HG03097 (cell line): ENCODE data around the gene PROSER3.
"Not testable (repeated sequence)": the region's sequence is repeated elsewhere in the genome, so short reads cannot be mapped to it uniquely, and the experiment has no call there.

Source experiments
- ATAC-seq: cut with Tn5 transposase; IDR thresholded peaks from one replicate; pipeline ENCODE4 v1.9.1; 2021; ENCODE audit not compliant: unreplicated experiment, low FRiP score

PROSER3 gene

DNA sequence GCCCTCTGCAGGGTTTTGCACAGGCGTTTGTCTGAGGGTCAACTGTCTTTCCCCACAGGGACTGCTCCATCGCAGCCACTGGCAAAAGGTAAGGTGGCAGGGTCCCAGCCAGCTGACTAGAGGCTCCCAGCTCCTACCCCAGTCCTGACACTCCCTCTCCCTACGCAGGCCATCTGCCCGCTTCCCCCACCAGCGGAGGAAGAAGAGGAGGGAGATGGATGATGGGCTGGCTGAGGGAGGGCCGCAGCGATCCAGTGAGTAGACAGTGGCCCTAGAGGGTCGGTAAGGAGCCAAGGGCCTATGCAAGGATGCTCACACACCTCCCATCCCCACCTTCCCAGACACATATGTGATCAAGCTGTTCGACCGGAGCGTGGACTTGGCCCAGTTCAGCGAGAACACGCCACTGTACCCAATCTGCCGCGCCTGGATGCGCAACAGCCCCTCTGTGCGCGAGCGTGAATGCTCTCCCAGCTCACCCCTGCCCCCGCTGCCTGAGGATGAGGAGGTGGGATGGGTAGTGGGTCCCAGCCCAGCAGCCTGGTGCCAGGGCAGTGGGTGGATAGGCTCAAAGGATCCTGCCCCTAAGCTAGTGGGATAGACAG, 5.1 kb upstream of the PROSER3 start:
- ATAC-seq, result no peak

- no peak for ATAC-seq
Observed at GRCh38 chr19:35753634-35754369, 4.2 kb upstream of the PROSER3 start.

- no peak for ATAC-seq
Observed at GRCh38 chr19:35754370-35755130, 3.4 kb upstream of the PROSER3 start.

DNA sequence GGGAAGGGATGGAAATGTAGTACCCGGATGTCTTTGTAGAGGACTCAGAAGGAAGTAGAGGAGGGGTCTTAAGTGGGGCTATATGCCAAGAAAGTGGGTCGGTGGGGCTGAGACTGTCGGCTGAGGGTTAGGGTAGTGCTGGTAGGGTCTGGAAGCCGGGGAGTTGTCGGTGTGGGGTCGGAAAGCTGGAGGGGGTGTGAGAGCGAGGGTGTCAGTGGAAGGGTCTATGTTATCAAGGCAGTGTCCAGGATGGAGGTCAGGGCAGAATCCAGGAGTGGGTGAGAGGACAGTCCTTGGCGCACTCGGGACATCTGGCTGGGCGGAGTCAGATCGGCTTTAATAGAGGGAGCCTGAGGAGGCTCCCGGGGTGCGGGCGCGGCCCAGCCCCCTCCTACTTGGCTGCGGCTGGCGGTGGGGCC, 2.8 kb upstream of the PROSER3 start:
- no peak for ATAC-seq

DNA sequence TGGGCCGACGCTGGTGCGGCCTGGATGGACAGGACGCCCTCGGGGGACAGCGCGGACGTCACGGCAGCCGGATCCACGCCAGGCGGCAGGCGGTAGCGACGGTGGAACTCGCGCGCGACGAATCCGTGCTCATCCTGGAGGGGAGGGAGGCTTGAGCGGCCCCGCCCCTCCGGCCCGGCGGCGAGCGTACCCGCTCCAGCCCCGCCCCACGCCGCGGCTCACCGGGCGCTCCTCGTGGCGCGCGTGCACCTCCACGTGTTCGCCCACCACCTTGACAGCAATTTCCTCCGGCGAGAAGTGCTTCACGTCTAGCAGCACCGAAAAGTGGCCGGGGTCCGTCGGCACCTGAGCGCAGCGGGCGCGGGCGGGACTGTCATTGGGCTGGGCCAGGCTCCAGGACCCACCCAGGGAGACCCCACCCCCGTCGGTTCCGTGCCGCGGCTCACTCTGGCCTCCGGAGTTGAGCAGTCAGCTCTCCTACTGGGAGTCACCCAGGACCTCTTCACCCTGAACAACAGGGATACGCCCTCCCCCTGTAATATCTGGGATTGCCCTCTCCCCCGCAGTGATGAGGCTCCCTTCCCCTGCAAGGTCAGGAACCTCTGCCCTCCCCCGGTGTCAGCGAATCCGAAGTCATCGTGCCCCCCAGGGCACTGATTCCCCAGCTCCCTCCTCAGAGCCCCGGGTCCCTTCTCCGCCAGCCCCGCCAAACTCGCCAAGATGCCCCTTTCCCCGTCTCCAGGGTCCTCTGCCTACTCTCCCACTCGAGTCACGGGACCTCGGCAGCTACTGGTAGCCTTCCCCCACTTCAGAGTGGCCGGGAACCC, 2.2 kb upstream of the PROSER3 start:
- no peak for ATAC-seq

- ATAC-seq, result no peak
Observed at GRCh38 chr19:35756377-35757230, 1.4 kb upstream of the PROSER3 start, which contains the start of gene HSPB6. Gene HSPB6 (minus strand): TSS chr19:35757029. CDS start chr19:35757008, 21 bp downstream.

DNA sequence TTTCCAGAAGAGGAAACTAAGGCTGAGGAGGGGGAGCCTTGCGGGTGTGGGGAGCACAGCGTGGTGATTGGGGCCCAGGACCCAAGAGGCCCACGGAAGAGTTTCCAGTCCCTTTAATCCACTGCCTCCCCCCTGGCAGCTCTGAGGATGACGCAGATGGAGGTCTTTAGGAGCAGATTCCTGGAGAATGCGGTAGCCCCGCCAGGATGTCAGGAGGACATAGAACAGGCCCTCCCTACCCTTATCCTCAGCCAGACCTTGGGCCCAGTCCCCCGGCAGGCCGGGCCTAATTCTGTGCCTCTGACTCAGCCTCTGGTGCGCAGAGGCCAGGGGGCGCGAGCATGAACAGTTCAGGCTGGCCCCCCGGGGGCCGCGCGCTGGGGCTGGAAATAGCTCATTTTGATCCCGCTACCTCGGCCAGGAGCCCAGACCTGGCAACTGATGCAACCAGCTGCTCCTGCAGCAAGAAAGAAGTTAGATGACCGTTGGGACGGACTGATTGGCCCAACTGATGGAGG, 686 bp upstream of the PROSER3 start:
- ATAC-seq, result no peak

DNA sequence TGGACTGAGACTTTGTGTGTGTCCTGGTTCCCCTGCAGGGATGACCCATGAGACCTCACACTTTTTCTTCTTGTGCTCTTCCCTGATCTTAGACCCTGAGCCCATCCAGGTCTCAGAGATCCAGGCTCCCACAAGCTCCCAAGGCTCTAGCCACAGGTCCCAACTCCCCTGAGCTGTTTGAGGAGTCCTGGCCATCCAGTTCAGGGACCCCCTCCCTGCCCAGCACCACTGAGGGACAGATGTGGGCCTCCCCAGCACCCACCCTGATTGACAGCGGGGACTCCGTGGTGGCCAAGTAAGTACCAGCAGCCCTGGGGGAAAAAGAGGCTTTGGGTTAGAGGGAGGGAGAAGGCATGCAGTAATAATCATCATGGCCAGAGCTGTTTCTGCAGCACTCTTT, 1.7 kb downstream of the PROSER3 start:
- no peak for ATAC-seq

- no peak for ATAC-seq
Observed at GRCh38 chr19:35760711-35761349, 2.9 kb downstream of the PROSER3 start.

DNA sequence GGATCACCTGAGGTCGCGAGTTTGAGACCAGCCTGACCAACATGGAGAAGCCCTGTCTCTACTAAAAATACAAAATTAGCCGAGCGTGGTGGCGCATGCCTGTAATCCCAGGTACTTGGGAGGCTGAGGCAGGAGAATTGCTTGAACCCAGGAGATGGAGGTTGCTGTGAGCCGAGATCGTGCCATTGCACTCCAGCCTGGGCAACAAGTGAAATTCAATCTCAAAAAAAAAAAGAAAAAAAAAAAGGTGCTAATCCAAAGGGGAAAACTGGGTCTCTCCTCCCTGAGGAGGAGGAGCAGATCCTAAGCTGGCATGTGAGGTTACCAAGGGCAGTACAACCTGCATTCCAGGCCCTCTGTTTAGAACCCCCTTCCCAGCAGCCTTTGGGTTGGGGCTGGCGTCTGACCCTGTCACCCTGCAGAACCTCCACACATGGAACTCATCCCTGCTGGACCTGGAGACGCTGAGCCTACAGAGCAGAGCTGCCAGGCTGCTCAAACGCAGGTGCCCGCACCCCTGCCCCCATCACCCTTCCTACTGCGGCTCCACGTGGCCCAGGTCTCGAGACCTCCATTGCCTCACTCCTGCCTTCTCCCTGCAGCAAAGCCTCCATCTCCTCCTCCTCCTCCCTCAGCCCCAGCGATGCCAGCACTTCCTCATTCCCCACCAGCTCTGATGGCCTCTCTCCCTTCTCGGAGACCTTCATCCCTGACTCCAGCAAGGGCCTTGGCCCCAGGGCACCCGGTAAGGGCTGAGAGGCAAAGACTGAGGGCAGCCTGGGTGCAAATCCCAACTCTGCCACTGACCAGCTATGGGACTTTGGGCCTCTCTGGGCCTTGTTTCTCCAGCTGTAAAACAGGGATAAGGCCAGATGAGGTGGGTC, 6.7 kb downstream of the PROSER3 start:
- ATAC-seq, result no peak

DNA sequence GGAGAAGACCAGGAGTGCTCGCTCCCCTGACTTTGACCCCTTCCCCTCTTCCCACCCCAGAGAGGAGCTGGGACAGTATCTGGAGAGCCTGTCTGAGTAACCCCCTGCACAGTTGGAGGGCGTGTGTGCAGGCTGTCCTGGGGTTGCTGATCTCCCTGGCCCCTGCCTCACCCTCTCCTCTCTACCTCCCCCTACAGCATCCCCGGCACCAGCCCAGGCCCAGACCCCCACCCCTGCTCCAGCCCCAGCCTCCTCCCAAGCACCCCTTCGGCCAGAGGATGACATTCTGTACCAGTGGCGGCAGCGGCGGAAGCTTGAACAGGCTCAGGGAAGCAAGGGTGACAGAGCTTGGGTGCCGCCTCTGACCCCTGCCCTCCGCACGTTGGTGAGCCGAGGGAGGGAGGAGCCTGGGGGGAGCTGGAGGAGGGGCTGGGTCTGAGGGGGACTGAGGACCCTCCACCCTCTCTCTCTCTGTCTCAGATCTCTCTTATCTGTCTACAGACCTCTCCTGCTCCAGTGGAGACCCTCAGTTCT, 8.7 kb downstream of the PROSER3 start:
- ATAC-seq, result no peak

GRCh38 chr19:35767288-35768081, 9.5 kb downstream of the PROSER3 start:
- ATAC-seq, result no peak

- no peak for ATAC-seq
Observed at GRCh38 chr19:35768082-35768421, 10.1 kb downstream of the PROSER3 start.

DNA sequence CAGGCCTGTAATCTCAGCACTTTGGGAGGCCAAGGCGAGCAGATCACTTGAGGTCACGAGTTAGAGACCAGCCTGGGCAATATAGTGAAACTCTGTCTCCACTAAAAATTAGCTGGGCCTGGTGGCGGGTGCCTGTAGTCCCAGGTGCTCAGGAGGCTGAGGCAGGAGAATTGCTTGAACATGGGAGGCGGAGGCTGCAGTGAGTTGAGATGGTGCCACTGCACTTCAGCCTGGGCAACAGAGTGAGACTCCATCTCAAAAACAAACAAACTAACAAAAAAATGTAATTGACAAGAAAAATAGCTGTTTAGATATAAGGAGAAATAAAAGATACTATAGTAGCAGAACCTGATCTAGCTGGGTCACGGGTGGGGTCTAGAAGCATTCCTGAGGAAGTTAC, 14.4 kb downstream of the PROSER3 start:
- not testable (repeated sequence) for ATAC-seq

- no peak for ATAC-seq
Observed at GRCh38 chr19:35773020-35773806, 15.2 kb downstream of the PROSER3 start.

- ATAC-seq, result no peak
Observed at GRCh38 chr19:35774274-35775045, 16.5 kb downstream of the PROSER3 start.
